Astrocyte (in vitro differentiated cells and primary cell): Measurements from ENCODE around the gene NEDD9. TPM values are rescaled to one million over a fixed set of nuclear protein-coding genes. Genes with fewer than 3 reads are reported as not detected.

ENCODE experiments used
- DNase-seq: peaks from one replicate; pipeline ENCODE4 v3.0.0-alpha.2; 2010; ENCODE audit warnings: low read depth
- FAIRE-seq: peaks from 2 replicates; lab custom pipeline; 2011; peaks lifted over from hg19 to GRCh38; lab: Jason Lieb, UNC
- H2AFZ ChIP-seq: 2 replicates; pipeline ENCODE4 v1.6.0; 2012; ENCODE audit warnings: low read depth, low read length, inconsistent platforms
- H3K27ac ChIP-seq: 2 replicates; pipeline ENCODE4 v1.5.1; 2011; ENCODE audit warnings: low read depth, low read length, inconsistent platforms
- H3K27me3 ChIP-seq: 2 replicates; pipeline ENCODE4 v1.6.0; 2011; ENCODE audit warnings: low read length, inconsistent platforms; ENCODE audit not compliant: insufficient read depth
- H3K36me3 ChIP-seq: 2 replicates; pipeline ENCODE4 v1.5.1; 2011; ENCODE audit warnings: low read length, inconsistent platforms; ENCODE audit not compliant: insufficient read depth
- H3K4me1 ChIP-seq: 2 replicates; pipeline ENCODE4 v1.5.1; 2011; ENCODE audit warnings: low read length, inconsistent platforms; ENCODE audit not compliant: insufficient read depth
- H3K4me2 ChIP-seq: 2 replicates; pipeline ENCODE4 v1.6.0; 2012; ENCODE audit warnings: low read length, inconsistent platforms
- H3K4me3 ChIP-seq: 2 replicates; pipeline ENCODE4 v1.5.1; 2011; ENCODE audit warnings: low read depth, mild to moderate bottlenecking, low read length, inconsistent platforms; ENCODE audit not compliant: insufficient read depth
- H3K79me2 ChIP-seq: 2 replicates; pipeline ENCODE4 v1.6.0; 2012; ENCODE audit warnings: mild to moderate bottlenecking, low read length, inconsistent platforms; ENCODE audit not compliant: insufficient read depth
- H3K9ac ChIP-seq: 2 replicates; pipeline ENCODE4 v1.6.0; 2012; ENCODE audit warnings: mild to moderate bottlenecking, low read length, inconsistent platforms
- H3K9me3 ChIP-seq: 2 replicates; pipeline ENCODE4 v1.5.1; 2012; ENCODE audit warnings: low read depth, mild to moderate bottlenecking, low read length, inconsistent platforms; ENCODE audit not compliant: insufficient read depth
- H4K20me1 ChIP-seq: 2 replicates; pipeline ENCODE4 v1.6.0; 2012; ENCODE audit warnings: low read length, inconsistent platforms; ENCODE audit not compliant: insufficient read depth
- H3K27ac Mint-ChIP-seq: one replicate; pipeline ENCODE4 v1.8.0; 2021; ENCODE audit warnings: mild to moderate bottlenecking, mixed read lengths; ENCODE audit not compliant: unreplicated experiment
- H3K27me3 Mint-ChIP-seq: one replicate; pipeline ENCODE4 v1.8.0; 2021; ENCODE audit warnings: low read depth, mixed read lengths; ENCODE audit not compliant: unreplicated experiment
- H3K36me3 Mint-ChIP-seq: one replicate; pipeline ENCODE4 v1.8.0; 2021; ENCODE audit warnings: low read depth, mixed read lengths; ENCODE audit not compliant: unreplicated experiment
- H3K4me1 Mint-ChIP-seq: one replicate; pipeline ENCODE4 v1.8.0; 2021; ENCODE audit warnings: low read depth, mixed read lengths; ENCODE audit not compliant: unreplicated experiment
- H3K4me3 Mint-ChIP-seq: one replicate; pipeline ENCODE4 v1.8.0; 2021; ENCODE audit warnings: mild to moderate bottlenecking, moderate library complexity, mixed read lengths; ENCODE audit not compliant: unreplicated experiment
- H3K9me3 Mint-ChIP-seq: one replicate; pipeline ENCODE4 v1.8.0; 2021; ENCODE audit warnings: mild to moderate bottlenecking, mixed read lengths; ENCODE audit not compliant: unreplicated experiment
- EZH2 ChIP-seq: IDR thresholded peaks from 2 replicates; pipeline ENCODE4 v1.6.1; 2012; ENCODE audit warnings: mild to moderate bottlenecking, low read length, inconsistent platforms; ENCODE audit not compliant: insufficient read depth
- total RNA-seq: library from RNA; stranded (reverse); gene quantifications from 2 replicates; pipeline ENCODE4 v1.2.1, GENCODE V29; 2021
- TF ChIP-seq, protein P1 (sequence below): IDR thresholded peaks from 2 replicates; pipeline ENCODE4 v1.5.1; 2011; ENCODE audit warnings: low read depth, mild to moderate bottlenecking, inconsistent platforms, low read length, moderate library complexity; ENCODE audit not compliant: insufficient read depth

The NEDD9 gene
- total RNA-seq, 1 donor from 2014 or later, result 39.6 TPM

DNA sequence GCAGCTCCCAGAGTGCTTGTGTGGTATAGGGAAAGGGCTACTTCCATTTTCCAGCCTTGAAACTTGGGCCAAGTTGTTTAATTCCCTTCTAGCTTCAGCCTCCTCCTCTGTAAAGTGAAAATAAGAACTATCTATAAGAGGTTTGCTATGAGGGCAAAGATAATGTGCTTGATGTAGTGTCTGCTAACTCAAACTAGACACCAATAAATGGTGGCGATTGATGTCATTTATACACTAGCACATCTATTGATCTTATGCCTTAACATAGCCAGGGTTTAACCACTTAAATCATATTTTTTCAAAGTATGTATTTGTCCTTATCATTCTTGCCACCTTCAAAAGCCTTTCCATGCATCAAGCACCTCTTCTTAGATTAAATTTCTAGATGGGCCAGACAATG, 55.2 kb downstream of the NEDD9 start:
- H3K4me1 ChIP-seq, result no peaks in the 10 kb centered on the region
- H3K79me2 ChIP-seq, result no peaks in the 10 kb centered on the region
- FAIRE-seq, result no peak
- H4K20me1 ChIP-seq, result no peaks in the 10 kb centered on the region
- Mint-ChIP-seq H3K27ac (no peak overlapping the region), H3K4me3 (no peak overlapping the region), H3K4me1 (peaks cover 13% of the 10 kb centered on the region), H3K27me3 (no peaks in the 10 kb centered on the region), H3K9me3 (no peaks in the 10 kb centered on the region), H3K36me3 (peaks cover 2% of the 10 kb centered on the region)
- no peak overlapping the region for H3K27ac ChIP-seq
- H3K36me3 ChIP-seq, result no peaks in the 10 kb centered on the region
- DNase-seq, result no peak
- no peak overlapping the region for H3K4me2 ChIP-seq
- H3K27me3 ChIP-seq, result no peaks in the 10 kb centered on the region
- no peak overlapping the region for H3K4me3 ChIP-seq
- H3K9ac ChIP-seq, result no peak overlapping the region
- no peaks in the 10 kb centered on the region for H3K9me3 ChIP-seq
- no peak for TF ChIP-seq EZH2
- TF ChIP-seq, protein P1, sequence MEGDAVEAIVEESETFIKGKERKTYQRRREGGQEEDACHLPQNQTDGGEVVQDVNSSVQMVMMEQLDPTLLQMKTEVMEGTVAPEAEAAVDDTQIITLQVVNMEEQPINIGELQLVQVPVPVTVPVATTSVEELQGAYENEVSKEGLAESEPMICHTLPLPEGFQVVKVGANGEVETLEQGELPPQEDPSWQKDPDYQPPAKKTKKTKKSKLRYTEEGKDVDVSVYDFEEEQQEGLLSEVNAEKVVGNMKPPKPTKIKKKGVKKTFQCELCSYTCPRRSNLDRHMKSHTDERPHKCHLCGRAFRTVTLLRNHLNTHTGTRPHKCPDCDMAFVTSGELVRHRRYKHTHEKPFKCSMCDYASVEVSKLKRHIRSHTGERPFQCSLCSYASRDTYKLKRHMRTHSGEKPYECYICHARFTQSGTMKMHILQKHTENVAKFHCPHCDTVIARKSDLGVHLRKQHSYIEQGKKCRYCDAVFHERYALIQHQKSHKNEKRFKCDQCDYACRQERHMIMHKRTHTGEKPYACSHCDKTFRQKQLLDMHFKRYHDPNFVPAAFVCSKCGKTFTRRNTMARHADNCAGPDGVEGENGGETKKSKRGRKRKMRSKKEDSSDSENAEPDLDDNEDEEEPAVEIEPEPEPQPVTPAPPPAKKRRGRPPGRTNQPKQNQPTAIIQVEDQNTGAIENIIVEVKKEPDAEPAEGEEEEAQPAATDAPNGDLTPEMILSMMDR, result no peak
- no peak overlapping the region for H2AFZ ChIP-seq

DNA sequence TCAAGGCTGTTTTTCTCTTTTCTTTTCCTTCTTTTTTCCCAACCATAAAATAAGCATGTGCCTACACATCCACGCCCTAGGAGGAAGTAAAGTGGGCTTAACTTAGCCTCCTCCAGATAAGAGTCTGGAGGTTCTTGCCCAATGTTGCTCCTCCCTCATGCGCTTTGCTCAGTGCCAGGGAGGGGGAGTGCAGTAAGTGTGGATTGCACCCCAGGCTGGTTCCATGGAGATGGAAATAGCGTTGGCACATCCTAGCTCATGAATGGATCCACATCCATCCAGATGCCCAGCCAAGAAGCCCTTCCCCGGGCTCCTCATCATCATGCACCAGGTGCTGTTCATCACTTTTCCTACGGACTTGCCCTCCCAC, 58.2 kb downstream of the NEDD9 start:
- no peaks in the 10 kb centered on the region for H3K36me3 Mint-ChIP-seq
- no peaks in the 10 kb centered on the region for H3K4me1 ChIP-seq
- no peaks in the 10 kb centered on the region for H3K27me3 Mint-ChIP-seq
- no peak overlapping the region for H3K9ac ChIP-seq
- H3K4me3 Mint-ChIP-seq, result no peak overlapping the region
- DNase-seq, result no peak
- TF ChIP-seq EZH2, result no peak
- TF ChIP-seq, protein P1, result no peak
- H3K4me3 ChIP-seq, result no peak overlapping the region
- H3K4me2 ChIP-seq, result no peak overlapping the region
- H3K27ac Mint-ChIP-seq, result no peak overlapping the region
- no peak overlapping the region for H2AFZ ChIP-seq
- H4K20me1 ChIP-seq, result no peaks in the 10 kb centered on the region
- H3K79me2 ChIP-seq, result no peaks in the 10 kb centered on the region
- H3K4me1 Mint-ChIP-seq, result peaks cover 6% of the 10 kb centered on the region
- H3K36me3 ChIP-seq, result no peaks in the 10 kb centered on the region
- no peaks in the 10 kb centered on the region for H3K27me3 ChIP-seq
- H3K27ac ChIP-seq, result no peak overlapping the region
- H3K9me3 Mint-ChIP-seq, result no peaks in the 10 kb centered on the region
- no peak for FAIRE-seq
- H3K9me3 ChIP-seq, result no peaks in the 10 kb centered on the region

DNA sequence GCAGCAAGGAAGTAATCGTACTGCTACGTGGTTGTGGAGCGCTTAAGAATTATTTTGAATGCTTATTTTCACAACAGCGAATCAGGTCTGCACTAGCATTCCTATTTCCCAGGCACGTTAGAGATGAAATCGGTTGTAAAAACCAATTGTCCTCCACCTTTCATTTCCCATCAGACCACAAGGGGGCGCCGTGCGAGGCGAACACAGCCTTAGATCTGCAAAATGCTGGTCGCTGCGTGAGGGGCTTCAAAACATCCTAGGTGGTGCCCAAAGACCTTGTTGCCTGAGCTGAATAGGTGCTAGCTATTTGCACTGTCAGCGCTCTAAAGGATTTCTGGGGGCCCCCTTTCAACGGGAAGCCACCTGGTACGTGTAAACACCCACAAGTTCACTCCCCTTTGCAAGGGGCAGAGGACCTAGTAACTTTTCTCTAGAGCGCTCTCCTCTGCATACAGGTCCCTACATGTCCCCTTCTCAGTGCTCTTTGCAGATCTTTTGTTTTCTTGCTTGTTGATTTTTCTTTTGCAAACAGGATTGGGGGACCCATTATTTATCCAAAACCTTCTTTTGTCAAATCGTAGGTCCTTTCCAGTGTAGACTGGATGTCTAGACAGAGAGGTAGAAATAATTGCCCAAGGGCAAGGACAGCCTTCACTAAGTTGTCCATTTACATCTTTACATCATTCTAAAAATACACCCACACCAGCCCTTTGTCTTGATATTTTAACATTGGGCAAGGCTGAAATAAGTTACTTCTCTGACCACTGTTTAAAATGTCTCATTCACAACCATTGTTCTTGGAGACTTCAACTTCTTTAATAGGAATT, 59.8 kb downstream of the NEDD9 start:
- H3K4me3 Mint-ChIP-seq, result no peak overlapping the region
- no peaks in the 10 kb centered on the region for H4K20me1 ChIP-seq
- H3K9me3 Mint-ChIP-seq, result no peaks in the 10 kb centered on the region
- no peaks in the 10 kb centered on the region for H3K4me1 ChIP-seq
- no peak overlapping the region for H3K27ac Mint-ChIP-seq
- H2AFZ ChIP-seq, result no peak overlapping the region
- no peaks in the 10 kb centered on the region for H3K36me3 Mint-ChIP-seq
- peaks cover 6% of the 10 kb centered on the region for H3K4me1 Mint-ChIP-seq
- no peaks in the 10 kb centered on the region for H3K79me2 ChIP-seq
- TF ChIP-seq EZH2, result no peak
- TF ChIP-seq, protein P1, result peak; percentile 73
- H3K27ac ChIP-seq, result no peak overlapping the region
- no peaks in the 10 kb centered on the region for H3K36me3 ChIP-seq
- H3K9ac ChIP-seq, result no peak overlapping the region
- FAIRE-seq, result peak; percentile 9
- H3K4me3 ChIP-seq, result no peak overlapping the region
- H3K9me3 ChIP-seq, result no peaks in the 10 kb centered on the region
- no peak for DNase-seq
- peaks cover 4% of the 10 kb centered on the region for H3K27me3 Mint-ChIP-seq
- peak overlapping the region; percentile 54 for H3K4me2 ChIP-seq
- no peaks in the 10 kb centered on the region for H3K27me3 ChIP-seq
